ENCODE measurements around the gene HNRNPF.

Gene HNRNPF

DNA sequence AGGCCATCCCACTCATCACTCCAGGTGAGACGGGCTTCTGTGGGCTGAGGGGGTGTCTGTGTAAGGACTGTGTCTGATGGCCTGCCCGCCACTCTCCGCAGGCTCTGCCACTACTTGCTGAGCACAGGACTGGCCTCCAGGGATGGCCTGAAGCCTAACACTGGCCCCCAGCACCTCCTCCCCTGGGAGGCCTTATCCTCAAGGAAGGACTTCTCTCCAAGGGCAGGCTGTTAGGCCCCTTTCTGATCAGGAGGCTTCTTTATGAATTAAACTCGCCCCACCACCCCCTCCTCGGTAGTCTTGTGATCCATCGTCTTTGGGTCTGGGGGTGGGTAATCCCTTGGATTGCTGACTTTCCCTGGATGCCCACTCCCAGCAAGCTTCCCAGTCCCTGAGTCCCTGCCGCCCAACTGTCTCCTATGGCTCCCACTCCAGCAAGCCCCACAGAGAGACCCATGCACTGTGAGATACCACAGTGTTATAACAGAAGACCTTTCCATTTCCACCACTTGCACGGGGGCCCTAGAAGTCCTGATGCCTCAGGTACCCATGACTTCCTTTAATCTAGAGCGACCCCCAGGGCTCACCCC is 32.8 kb downstream of the HNRNPF start:
- DNase-seq (ENCODE audit: low read depth), result no peak

DNA sequence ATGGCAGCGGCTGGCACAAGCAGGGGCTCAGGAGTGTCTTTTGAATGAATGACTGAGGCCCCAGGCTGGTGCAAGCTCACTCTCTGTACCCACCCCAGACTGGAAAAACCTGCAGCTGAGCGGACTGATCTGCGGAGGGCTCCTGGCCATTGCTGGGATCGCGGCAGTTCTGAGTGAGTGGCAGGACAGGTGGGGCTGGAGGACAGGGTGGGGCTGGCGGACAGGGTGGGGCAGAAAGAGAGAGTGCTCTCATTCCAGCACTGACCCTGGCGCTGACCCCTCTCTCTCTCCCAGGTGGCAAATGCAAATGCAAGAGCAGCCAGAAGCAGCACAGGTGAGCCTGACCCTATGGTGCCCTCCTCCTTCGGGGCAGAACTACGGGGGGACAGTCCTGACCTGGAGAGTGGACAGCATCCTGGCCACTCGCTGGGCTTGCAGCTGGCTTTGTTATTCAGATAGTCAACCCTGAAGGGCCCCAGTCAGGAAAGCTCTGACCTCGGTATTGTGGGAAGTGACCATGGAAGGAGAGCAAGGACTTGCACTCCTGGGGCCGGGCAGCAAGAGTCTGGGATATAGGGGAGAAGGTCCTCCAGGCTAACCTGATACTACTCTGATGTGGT is 33.5 kb downstream of the HNRNPF start:
- DNase-seq (ENCODE audit: low read depth), result no peak

DNA sequence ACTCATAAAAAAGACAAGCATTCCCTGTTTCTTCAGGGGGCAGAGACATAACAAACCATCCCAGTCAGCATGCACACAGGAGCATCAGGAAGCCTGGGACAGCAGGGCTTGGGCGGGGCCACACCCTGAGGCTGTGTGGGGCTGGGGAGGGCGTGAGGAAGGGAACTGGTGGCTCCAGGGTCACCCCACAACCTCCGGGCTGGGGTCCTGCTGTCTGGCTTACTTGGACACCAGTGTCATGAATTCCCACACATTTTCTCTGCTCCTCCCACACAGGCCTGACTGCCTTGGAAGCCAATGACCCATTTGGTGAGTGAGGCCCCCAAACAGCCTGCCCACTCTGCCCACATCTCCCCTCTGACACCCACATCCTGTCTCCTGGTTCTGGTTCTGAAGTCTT is 34.8 kb downstream of the HNRNPF start:
- DNase-seq (ENCODE audit: low read depth), result no peak

DNA sequence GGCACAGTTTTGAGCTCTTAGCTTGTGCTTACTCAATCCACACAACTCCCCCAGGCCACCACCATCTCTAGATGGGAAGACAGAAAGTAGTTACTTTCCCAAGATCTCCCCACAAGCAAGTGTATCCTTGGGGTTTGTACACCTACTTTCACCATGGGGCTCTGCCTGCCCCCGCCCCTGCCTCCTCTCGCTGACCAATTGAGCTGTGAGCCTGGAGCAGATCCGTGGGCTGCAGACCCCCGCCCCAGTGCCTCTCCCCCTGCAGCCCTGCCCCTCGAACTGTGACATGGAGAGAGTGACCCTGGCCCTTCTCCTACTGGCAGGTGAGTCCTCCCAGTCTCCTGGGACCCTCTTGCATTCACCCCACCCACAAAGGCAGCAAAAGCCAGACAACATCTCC is 35.5 kb downstream of the HNRNPF start:
- DNase-seq (ENCODE audit: low read depth), result no peak

DNA sequence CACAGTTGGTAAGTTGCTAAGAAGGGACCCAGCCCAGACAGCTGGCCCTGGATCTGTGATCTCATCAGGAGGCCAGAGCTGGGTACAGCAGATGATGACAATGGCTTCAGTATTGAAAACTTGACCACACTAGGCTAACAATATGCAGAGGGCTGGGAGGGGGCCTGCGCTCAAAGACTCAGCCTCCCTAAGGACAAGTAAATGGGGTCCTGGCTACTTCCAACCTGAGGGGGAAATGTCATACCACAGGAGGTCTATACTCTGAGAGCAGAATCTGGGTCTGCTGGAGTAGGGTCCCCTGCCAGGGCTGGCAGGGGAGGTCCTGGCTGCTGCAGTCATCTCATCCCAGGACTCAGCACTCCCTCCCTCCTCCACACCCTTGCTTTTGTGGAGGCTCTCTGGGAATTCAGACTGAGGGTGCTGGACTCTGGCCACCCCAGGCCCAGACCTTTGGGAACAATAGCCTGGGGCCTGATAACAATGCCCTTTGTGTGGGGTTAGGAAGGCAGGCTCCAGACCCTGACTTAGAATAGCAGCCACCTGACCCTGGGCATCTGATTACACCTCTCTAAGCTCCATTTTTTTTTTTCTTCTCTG is 36.1 kb downstream of the HNRNPF start:
- no peak for DNase-seq (ENCODE audit: low read depth)

DNA sequence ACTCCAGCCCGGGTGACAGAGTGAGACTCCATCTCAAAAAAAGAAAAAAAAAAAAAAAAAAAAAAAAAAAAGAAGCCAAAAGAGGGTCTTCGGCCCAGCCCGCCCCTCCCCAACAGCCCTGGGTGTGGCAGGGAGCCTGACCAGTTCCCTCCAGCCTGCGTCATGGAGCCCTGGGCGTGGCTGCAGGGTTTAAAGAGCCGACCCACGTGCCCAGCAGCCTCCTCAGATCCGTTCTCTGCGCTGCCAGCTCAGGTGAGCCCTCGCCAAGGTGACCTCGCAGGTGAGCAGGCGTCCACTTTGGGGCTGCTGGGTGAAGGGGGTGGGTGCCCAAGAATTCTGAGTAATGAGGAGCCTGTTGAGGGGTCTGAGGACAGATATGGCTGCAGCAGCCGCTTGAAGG is 37.6 kb downstream of the HNRNPF start, which contains the start of gene FXYD4:
Gene FXYD4, plus strand, starts transcription at position 219 of the 400 bp plus-strand sequence. CDS start 2,111 bp downstream, outside the sequence.
- no peak for DNase-seq (ENCODE audit: low read depth)

DNA sequence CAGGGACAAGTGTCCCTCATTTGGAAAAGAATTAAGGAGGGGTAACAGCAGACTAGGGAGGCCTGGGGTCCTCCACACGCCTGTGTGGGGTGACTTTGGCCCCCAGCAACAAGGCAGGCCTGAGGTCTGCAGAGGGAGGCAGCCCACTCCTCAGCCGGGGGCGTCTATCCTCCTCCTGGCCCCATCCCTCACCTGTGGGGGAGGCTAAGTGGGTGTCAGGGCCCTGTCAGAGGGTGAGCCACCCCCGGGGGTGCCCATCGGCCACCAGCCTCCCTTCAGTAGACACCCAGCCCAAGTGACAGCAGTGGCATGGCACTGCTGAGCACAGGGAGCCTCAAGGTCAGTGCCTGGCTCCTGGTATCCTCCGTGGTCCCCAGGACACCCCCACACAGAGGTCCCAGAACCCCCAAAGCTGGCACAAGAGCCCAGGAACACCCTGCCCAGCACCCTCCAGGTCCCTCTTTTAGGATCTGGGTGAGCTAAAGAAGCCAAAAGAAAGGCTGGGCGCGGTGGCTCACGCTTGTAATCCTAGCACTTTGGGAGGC is 38.2 kb downstream of the HNRNPF start:
- DNase-seq (ENCODE audit: low read depth), result no peak

DNA sequence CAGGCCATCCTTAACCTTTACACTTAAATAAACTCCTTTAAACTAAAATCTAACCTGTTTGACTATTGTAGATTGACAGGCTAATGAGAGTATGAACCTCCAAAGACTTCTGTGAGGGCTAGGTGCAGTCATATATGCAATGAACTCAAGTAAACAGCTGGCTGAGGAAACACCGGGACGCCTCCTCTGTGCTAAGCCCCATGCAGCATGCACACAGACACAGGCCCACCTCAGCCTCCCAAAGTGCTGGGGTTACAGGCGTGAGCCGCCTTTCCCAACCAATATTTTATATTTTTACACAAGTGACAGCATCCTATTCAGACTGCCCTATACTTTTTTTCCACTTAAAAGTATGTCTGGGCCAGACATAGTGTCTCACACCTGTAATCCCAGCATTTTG is 39.1 kb downstream of the HNRNPF start:
- no peak for DNase-seq (ENCODE audit: low read depth)

DNA sequence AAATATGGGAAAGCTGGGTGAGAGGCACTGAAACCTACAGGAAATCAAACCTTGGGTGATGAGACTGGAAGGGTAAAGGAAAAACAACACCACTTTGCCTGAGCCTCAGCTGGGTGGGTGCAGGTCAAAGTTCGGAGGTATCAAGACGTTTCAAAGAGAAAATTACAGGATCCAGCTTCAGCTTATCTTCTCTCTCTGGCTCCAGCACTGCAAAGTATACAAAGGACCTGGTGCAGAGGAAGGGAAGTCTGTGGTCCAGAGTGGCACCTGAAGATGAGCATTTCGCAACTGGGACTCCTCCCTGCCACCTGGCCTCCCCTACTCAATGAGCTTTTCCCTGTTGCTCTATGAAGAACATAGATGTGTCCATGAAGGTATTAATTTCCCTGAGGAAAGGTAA is 44.0 kb downstream of the HNRNPF start:
- DNase-seq (ENCODE audit: low read depth), result no peak

DNA sequence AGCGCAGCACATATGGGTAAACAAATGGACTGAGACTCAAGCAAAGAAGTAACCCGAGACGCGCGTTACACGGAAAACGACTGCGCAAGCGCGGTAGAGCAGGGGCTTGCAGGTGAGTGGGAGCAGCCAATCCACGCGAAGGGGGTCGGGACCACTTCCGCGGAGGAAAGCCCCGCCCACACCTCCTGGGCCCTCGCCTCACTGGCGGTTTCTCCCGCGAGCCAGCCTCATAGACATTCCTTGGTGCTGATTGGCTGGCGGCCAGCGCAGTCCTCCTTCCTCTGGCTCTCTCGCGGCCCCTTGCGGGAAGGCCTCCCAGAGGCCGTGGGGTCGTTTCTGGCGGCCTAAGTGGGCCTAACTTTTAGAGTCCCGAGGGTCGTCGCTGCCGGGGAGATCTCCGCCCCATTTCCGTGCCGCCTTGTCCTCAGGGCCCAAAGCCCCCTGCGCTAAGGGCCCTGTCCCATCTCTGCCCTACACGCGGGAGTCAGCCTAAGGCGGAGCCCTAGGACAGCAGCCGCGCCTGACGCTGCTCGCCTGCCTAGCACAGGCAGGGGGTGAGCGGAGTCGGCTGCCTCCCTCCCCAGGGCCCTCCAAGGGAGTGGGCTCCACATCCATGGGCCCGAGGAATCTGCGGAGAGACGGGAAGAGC is 46.7 kb downstream of the HNRNPF start:
- DNase-seq (ENCODE audit: low read depth), result no peak

DNA sequence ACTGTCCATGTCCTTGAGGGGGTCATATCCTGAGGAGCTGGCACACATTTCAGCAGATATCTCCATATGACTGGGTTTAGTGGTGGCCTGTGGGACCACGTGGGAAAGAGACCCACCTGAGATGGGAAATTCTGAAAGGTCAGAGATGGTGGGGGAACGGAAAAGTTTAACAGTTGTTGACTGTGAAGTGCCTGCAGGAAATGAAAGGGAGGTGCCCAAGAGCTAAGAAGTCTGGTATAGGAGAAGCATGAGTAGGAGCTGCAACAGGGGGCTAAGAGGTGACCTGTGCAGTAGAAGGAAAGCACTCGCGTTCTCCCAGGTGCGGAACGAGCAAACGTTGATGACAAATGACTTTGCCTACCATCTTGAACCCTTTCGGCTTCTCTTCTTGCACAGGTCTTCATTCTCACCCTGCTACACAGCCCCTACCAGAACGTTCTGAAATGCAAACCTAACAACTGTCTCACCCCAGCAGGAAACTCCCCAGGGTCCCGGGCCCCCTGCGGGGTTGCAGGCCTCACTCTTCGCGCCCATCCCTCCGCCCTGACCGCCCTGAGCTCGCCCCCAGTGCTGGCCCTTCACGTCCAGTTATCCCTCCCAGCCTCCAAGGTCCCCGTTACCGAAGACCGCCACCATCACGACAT is 47.3 kb downstream of the HNRNPF start:
- DNase-seq (ENCODE audit: low read depth), result no peak

DNA sequence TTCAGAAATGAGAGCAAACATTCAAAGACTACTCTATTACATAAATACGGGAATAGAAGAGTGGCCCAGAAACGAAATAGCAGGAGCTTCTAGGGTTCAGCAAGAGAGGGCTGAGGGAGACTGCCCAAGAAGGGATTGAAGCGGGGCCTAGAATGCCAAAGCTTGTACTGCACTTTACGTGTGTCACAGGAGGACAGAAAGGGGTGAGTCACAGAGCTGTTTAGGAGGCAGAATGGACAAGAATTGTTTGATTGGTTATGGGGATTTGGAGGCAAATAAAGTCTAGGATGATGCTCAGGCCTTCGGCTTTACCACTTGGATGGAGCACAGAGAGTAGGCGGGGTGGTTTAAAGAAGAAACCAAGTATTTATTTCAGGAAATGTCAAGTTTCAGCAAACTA is 48.9 kb downstream of the HNRNPF start:
- no peak for DNase-seq (ENCODE audit: low read depth)

DNA sequence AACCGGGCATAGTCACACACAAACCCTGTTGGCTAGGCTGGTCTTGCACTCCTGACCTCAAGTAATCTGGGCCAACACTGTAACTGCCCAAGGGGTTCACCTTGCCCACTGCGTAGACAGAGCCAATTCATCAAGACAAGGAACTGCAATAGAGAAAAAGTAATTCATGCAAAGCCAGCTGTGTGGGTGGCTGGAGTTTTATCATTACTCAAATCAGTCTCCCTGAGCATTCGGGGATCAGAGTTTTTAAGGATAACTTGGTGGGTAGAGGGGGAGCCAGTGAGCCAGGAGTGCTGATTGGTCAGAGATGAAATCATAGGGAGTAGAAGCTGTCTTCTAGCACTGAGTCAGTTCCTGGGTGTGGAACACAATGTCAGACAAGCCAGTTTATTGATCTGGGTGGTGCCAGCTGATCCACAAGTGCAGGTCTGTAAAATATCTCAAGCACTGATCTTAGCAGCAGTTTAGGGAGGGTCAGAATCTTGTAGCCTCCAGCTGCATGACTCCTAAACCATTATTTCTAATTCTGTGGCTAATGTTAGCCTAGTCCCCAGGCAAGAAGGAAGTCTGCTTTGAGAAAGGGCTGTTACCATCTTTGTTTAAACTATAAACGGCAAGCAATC is 53.1 kb downstream of the HNRNPF start:
- DNase-seq (ENCODE audit: low read depth), result no peak

DNA sequence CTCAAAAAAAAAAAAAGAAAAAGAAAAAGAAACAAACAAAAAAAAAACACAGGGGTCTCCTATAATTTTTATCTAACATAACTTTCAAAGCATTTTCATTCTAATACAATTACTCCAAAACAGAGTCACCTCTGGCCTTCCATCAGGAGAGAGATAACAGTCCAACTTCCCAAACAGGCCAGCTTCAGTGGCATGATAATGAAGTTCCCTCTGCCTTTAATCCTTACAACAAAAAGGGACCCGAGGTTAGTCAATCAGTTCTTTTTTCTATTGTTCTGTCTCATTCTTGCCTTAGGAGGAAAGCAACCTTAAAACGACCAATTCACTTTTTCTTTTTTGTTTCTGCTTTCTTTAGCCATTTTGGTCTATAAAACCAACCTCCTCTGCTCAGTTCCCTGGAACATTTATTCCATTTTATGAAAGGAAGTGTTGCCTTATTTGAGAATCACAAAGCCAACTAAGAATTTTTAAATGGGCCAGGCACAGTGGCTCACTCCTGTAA is 54.1 kb downstream of the HNRNPF start:
- DNase-seq (ENCODE audit: low read depth), result no peak

DNA sequence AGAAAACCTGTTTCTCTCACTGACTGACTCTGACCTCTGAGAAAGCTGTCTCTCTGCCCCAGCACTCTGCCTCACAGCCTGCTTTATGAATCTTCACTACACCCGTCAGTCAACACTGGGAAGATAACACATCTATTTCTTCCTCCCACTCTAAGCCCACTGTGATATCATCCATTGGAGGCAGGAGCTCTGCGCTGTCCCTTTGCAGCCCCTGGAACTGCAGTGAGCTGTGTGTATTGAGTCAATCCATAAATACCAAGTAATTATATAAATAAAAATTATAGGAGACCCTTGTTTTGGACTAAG is 54.7 kb downstream of the HNRNPF start:
- DNase-seq (ENCODE audit: low read depth), result no peak

DNA sequence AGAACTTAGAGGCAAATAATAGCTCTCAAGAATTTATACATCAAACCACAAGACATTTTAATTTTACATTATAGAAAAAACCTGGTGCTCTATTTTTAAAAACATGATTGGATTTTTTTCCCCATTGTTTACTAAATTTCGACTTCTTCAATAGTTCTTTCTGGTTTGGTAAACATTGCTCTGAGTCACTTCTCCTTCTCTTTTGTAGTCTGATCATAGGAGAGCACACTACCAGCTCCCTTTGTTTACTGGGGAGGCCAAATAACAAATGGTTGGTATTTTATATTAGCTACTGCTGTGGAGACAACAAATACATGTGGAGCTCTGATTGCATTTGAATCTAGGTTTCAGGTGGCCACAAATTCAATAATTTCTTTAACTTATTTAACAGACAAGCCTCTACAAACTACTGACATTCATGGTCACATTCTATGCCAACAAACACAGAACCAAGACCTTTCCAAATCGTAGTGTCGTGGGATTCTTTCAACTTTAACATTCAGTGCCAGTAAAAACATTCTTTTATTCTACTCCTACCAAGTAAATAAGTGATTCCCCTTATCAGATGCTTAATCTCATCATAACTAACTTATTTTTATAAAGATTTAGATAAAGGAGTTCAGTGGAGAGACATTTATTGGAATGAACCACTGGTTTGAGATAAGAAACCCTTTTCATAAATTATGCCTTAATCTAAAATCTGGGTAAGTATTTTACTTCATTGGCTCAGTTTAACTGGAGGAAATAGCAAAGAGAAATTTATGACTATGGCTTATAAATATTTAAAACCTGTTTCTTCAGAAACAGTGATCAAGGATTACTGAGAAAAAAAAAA is 55.3 kb downstream of the HNRNPF start:
- DNase-seq (ENCODE audit: low read depth), result no peak

DNA sequence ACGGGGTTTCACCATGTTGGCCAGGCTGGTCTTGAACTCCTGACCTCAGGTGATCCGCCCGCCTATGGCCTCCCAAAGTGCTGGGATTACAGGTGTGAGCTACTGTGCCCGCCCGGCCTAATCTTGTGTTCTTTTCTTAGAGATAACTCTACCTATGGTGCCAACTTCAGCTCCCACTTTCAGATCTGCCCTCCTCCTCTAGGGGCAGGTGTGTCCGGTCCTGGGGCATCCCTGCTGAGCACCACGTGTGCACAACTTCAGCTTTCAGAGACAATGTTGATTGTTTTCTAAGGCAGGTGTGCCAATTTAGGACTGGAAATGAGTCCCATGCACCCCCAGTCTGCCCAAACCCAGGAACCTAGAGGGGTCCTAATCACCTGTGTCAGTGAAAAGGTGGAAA is 56.0 kb downstream of the HNRNPF start:
- DNase-seq (ENCODE audit: low read depth), result no peak

DNA sequence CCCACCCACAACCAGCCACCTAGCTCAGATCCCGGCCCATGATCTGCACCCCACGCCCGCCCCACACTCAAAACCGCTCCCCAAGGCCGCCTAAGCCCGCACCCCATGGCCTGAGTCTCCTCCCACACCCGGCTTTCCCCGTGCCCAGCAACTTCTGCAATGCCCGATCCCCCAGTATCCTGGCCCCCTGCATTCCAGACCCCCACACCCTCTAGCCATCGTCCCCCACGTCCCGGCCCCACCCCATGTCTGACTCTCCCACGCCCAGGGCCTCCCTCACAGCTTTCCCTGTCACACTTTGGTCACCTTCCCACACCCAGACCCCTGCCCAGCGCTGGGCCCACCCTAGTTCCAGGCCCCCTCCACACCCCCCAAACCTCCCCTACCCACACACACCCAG is 57.7 kb downstream of the HNRNPF start:
- no peak for DNase-seq (ENCODE audit: low read depth)

DNA sequence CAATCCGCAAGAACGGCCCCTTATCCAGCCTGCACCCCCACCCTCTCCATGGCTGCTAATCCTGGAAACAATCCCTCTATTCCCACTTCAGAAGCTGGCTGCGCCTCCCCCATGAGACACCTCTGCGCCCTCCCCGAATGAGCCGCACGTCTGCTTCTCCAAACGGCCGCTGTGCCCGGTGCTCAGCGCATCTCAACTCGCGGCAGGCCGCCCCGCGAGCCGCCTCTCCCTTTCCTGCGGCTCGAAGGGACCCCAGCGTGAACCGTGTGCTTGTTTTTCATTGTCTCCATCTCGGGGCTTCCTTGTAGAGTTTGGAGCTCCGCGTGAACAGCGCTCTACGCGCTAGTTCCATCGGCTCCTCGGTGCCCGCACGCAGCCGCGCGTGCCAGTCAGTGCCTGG is 58.3 kb downstream of the HNRNPF start:
- no peak for DNase-seq (ENCODE audit: low read depth)

DNA sequence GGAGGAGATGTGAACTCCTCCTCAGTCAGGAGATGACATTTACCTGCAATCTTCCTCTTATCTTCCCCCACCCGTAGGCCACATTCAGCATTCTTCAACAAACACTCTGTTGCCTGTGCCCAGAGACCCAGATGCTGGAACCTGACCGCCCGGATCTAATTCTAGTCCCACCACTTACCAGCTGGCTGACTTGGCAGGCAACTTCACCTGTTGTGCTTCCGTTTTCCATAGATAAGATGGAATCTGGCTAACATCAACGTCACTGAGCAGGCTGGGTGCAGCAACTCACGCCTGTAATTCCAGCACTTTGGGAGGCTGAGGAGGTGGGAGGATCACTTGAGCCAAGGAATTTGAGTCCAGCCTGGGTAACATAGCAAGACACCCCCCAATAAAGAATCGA is 58.8 kb downstream of the HNRNPF start:
- no peak for DNase-seq (ENCODE audit: low read depth)

Data from GM04503 (cell line).